ENCODE data around the gene RTEL1. TPM values are rescaled to one million over a fixed set of nuclear protein-coding genes. Genes with fewer than 3 reads are reported as not detected.

Gene RTEL1
- total RNA-seq, 1 donor from 2014 or later = 8.2 TPM

DNA sequence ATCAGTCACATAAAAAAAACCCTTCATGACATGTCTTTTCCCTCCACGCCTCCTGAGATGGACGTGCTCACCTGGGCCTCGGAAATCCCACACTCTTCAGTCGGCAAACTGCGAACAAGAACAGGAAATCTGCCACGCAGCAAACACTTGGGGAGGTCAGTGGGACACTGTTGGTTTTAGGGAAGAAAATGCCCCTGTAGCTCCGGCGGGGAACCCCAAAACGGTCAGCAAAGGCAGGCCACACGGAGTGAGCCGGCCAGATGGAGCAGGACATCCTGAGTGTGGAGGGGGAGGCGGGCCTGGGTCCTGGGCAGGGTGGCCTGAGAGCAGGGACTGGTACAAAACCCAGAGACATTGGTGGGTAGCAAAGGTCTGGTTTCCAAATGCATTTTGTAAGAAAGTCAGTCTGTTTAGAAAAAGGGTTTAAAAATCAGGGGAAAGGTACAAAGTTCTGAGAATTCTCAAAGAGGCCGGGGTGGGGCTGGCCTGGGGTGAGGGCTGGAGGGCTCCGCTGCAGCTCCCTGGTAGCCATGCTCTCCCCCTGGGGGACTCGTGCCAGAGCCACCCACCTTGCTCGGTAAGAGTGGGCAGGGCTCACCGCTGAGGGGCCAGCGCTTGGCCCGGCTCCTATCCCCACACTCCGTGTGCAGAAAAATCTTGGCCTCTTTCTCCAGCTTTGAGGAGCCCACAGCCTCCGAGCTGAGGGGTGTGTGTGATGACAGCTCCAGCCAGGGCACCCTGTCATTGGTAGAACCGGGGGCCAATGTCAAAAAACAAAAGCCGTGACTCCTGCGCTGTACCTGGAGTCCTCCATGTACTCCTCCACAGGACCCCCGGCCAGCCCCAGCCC, 86.7 kb downstream of the RTEL1 start:
- DNase-seq (ENCODE audit: low spot score in 2 of 2) (peak in 1 of 2 donors; percentile 29), FAIRE-seq (no peak)

GRCh38 chr20:63745424-63745805, 87.3 kb downstream of the RTEL1 start:
- DNase-seq (ENCODE audit: low spot score in 2 of 2) (peak in 1 of 2 donors; percentile 28), FAIRE-seq (no peak)

Small RNA genes lying within 50 kb of the gene (small RNA-seq; reads per million reads assigned to genes)
- gene LIME1 = not detected
- not detected for gene TNFRSF6B

Other genes starting within 250 kb of the RTEL1 start
- 159 TPM for gene KCNQ2, start 185.7 kb upstream of the RTEL1 start, total RNA-seq
- gene EEF1A2, start 159.2 kb upstream of the RTEL1 start, total RNA-seq = 179 TPM
- gene PPDPF, start 137.5 kb upstream of the RTEL1 start, total RNA-seq = 17.1 TPM
- gene PTK6, start 120.9 kb upstream of the RTEL1 start, total RNA-seq = not detected
- gene SRMS, start 110.6 kb upstream of the RTEL1 start, total RNA-seq = not detected
- 6.1 TPM for gene FNDC11, start 104.2 kb upstream of the RTEL1 start, total RNA-seq
- gene HELZ2, start 84.1 kb upstream of the RTEL1 start, total RNA-seq = 3.7 TPM
- 6.1 TPM for gene GMEB2, start 31.2 kb upstream of the RTEL1 start, total RNA-seq
- 104 TPM for gene STMN3, start 4.9 kb upstream of the RTEL1 start, total RNA-seq
- not detected for gene TNFRSF6B, start 38.3 kb downstream of the RTEL1 start, total RNA-seq
- 18.3 TPM for gene ARFRP1, start 49.7 kb downstream of the RTEL1 start, total RNA-seq
- gene ZGPAT, start 49.7 kb downstream of the RTEL1 start, total RNA-seq = 6.5 TPM
- 4.9 TPM for gene LIME1, start 78.4 kb downstream of the RTEL1 start, total RNA-seq
- 1.2 TPM for gene SLC2A4RG, start 81.5 kb downstream of the RTEL1 start, total RNA-seq
- 22.4 TPM for gene ZBTB46, start 173.0 kb downstream of the RTEL1 start, total RNA-seq
- gene ABHD16B, start 203.2 kb downstream of the RTEL1 start, total RNA-seq = not detected
- gene TPD52L2, start 207.0 kb downstream of the RTEL1 start, total RNA-seq = 22.4 TPM
- 102 TPM for gene DNAJC5, start 236.8 kb downstream of the RTEL1 start, total RNA-seq